ENCODE results near the gene DLGAP1.
A peak's percentile ranks its signal among the peaks of the same experiment; 100 is the strongest.

DLGAP1 gene

GRCh38 chr18:3447068-3447894 lies 1007.8 kb downstream of the DLGAP1 start:
- peak; percentile 66 for DNase-seq (ENCODE audit: low read depth)
- no peak for TF ChIP-seq CTCF (conservative IDR thresholded peaks at IDR 0.05; ENCODE audit: control insufficient read depth, insufficient read depth, low read depth, low read length)
- peak overlapping the region; percentile 96 for H3K4me3 ChIP-seq (ENCODE audit: control insufficient read depth, low read depth, low read length)
